Tibial nerve (tissue), 4 donors: ENCODE results near the gene SMIM38.

Experiments used
- CTCF ChIP-seq, 5 experiments: fragments of 200-600 bp in 3 of 5; fragments of 450-650 bp in 2 of 5; sonication (generic) in 3 of 5; IDR thresholded peaks; one replicate each; pipeline ENCODE4 v1.5.1; 2016 to 2019; ENCODE audit warnings: antibody characterized with exemption in 5 of 5, mild to moderate bottlenecking in 3 of 5, moderate library complexity in 2 of 5
- EP300 ChIP-seq, 2 donors: sonication (generic); formaldehyde crosslinking; IDR thresholded peaks; one replicate each; pipeline ENCODE4 v1.6.1; 2017; ENCODE audit warnings: antibody characterized with exemption in 2 of 2, mild to moderate bottlenecking in 1 of 2
- POLR2A ChIP-seq, 2 donors: fragments of 450-650 bp; IDR thresholded peaks; one replicate each; pipeline ENCODE4 v1.6.1; 2017; ENCODE audit warnings: antibody characterized with exemption in 2 of 2, mild to moderate bottlenecking in 2 of 2, moderate library complexity in 2 of 2

GRCh38 chr11:69173925-69174581 lies 18.3 kb downstream of the SMIM38 start:
- no peak for TF ChIP-seq CTCF (IDR thresholded peaks at IDR 0.05)
- no peak for TF ChIP-seq POLR2A (IDR thresholded peaks at IDR 0.05)
- TF ChIP-seq EP300 (IDR thresholded peaks at IDR 0.05), result no peak
